Measurements from ENCODE around the gene CDIP1.

DNA sequence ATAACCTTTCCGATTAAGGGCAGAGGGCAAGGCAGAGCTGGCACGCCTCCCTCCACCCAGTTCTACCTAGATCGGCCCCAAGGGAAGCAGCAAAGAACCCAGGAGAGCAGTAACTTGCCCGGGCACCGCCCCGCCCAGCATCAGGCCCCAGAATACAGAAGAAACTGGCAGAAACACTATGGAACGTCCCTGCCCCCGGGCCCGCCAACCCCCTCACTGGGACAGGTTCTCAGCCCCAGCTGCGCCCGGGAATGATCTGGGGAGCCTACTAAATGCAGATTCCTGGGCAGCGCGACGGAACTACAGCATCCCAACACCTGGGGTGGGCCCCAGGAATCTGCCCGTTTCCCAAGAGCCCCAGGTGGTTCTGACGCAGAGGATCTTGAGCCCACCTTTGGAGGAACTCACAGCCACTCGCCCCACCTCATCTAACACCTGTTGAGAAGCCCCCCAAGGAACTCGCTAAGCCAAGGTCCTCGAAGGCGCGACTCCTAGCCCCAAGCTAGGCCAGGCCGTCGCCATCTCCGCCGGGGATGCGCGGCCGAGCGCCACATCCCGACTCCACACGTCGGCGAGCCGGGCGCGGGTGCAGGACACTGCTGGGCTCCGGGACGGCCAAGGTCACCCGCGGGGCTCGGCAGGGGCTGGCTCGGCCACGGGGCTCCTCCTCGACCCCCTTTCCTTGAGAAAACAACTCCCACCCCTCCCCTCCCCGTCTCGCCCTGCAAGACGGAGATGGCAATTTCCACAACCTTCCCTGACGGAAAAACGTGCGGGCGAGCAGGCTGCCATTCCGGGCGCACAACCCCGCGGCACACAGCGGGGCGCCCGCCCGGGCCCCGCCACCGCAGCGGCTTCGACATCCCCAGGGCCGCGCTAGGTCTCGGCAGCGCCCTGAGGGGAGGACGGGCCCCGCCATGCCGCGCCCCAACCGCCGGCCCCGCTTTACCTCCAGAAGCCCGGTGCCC lies 913 bp downstream of the CDIP1 start:
- TF ChIP-seq POLR2AphosphoS5 (IDR thresholded peaks at IDR 0.05; ENCODE audit: low read depth, low read length), result no peak
- no peak for TF ChIP-seq POLR2A (IDR thresholded peaks at IDR 0.05; ENCODE audit: low read depth, low read length)
- TF ChIP-seq PAX5 (IDR thresholded peaks at IDR 0.05; ENCODE audit: insufficient read depth, low read length, severe bottlenecking), result no peak
- TF ChIP-seq TAF1 (IDR thresholded peaks at IDR 0.05; ENCODE audit: low read depth, low read length), result no peak
- TF ChIP-seq SPI1 (IDR thresholded peaks at IDR 0.05; ENCODE audit: low read depth, low read length), result no peak

All from GM12891 (cell line).